Activated CD8-positive, alpha-beta memory T cell treated with anti-CD3 and anti-CD28 coated beads for 48 hours (primary cell): ENCODE data around the gene SAC3D1.
"Not testable (repeated sequence)": the region's sequence is repeated elsewhere in the genome, so short reads cannot be mapped to it uniquely, and the experiment has no call there.

ENCODE experiments used
- DNase-seq, 3 experiments: peaks; one replicate each; pipeline ENCODE4 v3.0.0-alpha.2; 2020; ENCODE audit warnings: low read depth in 2 of 3, low spot score in 2 of 3

Gene SAC3D1

GRCh38 chr11:65040847-65041622 is at the start of gene SAC3D1:
Gene SAC3D1, plus strand, starts transcription at chr11:65041210. Its CDS starts 83 bp downstream, at chr11:65041293.
- DNase-seq = peak; percentile 68 to 77 (median 71)

- DNase-seq = no peak
Observed at GRCh38 chr11:64994318-64994717, 46.7 kb upstream of the SAC3D1 start.

- no peak for DNase-seq
Observed at GRCh38 chr11:64996327-64996709, 44.7 kb upstream of the SAC3D1 start.

GRCh38 chr11:64996710-64997380 is 44.2 kb upstream of the SAC3D1 start, which contains the start of gene BATF2:
Gene BATF2, minus strand, starts transcription at chr11:64996971. Its CDS starts 57 bp downstream, at chr11:64996914.
- no peak for DNase-seq

GRCh38 chr11:64998141-64998540 is 42.9 kb upstream of the SAC3D1 start:
- DNase-seq = no peak

GRCh38 chr11:64998690-64999431 is 42.1 kb upstream of the SAC3D1 start:
- no peak for DNase-seq

GRCh38 chr11:64999478-64999877 is 41.5 kb upstream of the SAC3D1 start:
- no peak for DNase-seq

GRCh38 chr11:65002706-65003105 is 38.3 kb upstream of the SAC3D1 start:
- no peak for DNase-seq

- no peak for DNase-seq
Observed at GRCh38 chr11:65003282-65003681, 37.7 kb upstream of the SAC3D1 start.

GRCh38 chr11:65003968-65004367 is 37.0 kb upstream of the SAC3D1 start:
- not testable (repeated sequence) for DNase-seq

- no peak for DNase-seq
Observed at GRCh38 chr11:65008016-65008415, 33.0 kb upstream of the SAC3D1 start.

GRCh38 chr11:65008873-65009272 is 32.1 kb upstream of the SAC3D1 start:
- DNase-seq = no peak

- peak in 2 of 3 experiments; percentile 75 to 79 for DNase-seq
Observed at GRCh38 chr11:65013130-65013887, 27.7 kb upstream of the SAC3D1 start.

GRCh38 chr11:65013888-65014725 is 26.9 kb upstream of the SAC3D1 start, which contains the start of gene ARL2:
Gene ARL2, plus strand, starts transcription at chr11:65014160. Its CDS starts 48 bp downstream, at chr11:65014208.
- DNase-seq = peak; percentile 76 to 81 (median 77)

- peak in 1 of 3 experiments; percentile 14 for DNase-seq
Observed at GRCh38 chr11:65014726-65015227, 26.2 kb upstream of the SAC3D1 start.

GRCh38 chr11:65016705-65017104 is 24.3 kb upstream of the SAC3D1 start:
- DNase-seq = no peak

GRCh38 chr11:65017937-65018336 is 23.1 kb upstream of the SAC3D1 start:
- DNase-seq = no peak

- no peak for DNase-seq
Observed at GRCh38 chr11:65019824-65020223, 21.2 kb upstream of the SAC3D1 start.

- no peak for DNase-seq
Observed at GRCh38 chr11:65021003-65021402, 20.0 kb upstream of the SAC3D1 start.

- no peak for DNase-seq
Observed at GRCh38 chr11:65021509-65021908, 19.5 kb upstream of the SAC3D1 start.
